B cell (primary cell): ENCODE measurements around the gene CEP350.

Source experiments
- CTCF ChIP-seq: fragments of 200-600 bp; IDR thresholded peaks from one replicate; pipeline ENCODE4 v1.8.0; 2022; ENCODE audit warnings: antibody characterized with exemption, mild to moderate bottlenecking
- EZH2 ChIP-seq: IDR thresholded peaks from 2 replicates; pipeline ENCODE4 v1.6.1; 2012; ENCODE audit warnings: borderline replicate concordance, low read depth, mild to moderate bottlenecking, moderate library complexity, low read length; ENCODE audit not compliant: insufficient read depth, poor library complexity, severe bottlenecking

- TF ChIP-seq EZH2 (no peak), CTCF (no peak)
Observed at GRCh38 chr1:180119837-180120236, 165.2 kb downstream of the CEP350 start.
